HG02943 (cell line): ENCODE results near the gene POLD4.

ENCODE experiments used
- ATAC-seq: cut with Tn5 transposase; IDR thresholded peaks from one replicate; pipeline ENCODE4 v1.9.1; 2021; ENCODE audit warnings: mild to moderate bottlenecking, low read depth, moderate library complexity; ENCODE audit not compliant: unreplicated experiment

The POLD4 gene

GRCh38 chr11:67390947-67391303 is 37.6 kb upstream of the POLD4 start:
- no peak for ATAC-seq

GRCh38 chr11:67389477-67389876 is 36.1 kb upstream of the POLD4 start:
- ATAC-seq: no peak

GRCh38 chr11:67387518-67387917 is 34.2 kb upstream of the POLD4 start:
- ATAC-seq: no peak

GRCh38 chr11:67387069-67387468 is 33.7 kb upstream of the POLD4 start:
- ATAC-seq: no peak

- no peak for ATAC-seq
Measured at GRCh38 chr11:67384851-67385366, 31.6 kb upstream of the POLD4 start.

GRCh38 chr11:67382276-67383136 is 29.2 kb upstream of the POLD4 start:
- no peak for ATAC-seq

- no peak for ATAC-seq
Measured at GRCh38 chr11:67381244-67381972, 28.1 kb upstream of the POLD4 start.

GRCh38 chr11:67379061-67380058 is 26.0 kb upstream of the POLD4 start:
- no peak for ATAC-seq

GRCh38 chr11:67378544-67378943 is 25.2 kb upstream of the POLD4 start:
- ATAC-seq: no peak

- ATAC-seq: no peak
Measured at GRCh38 chr11:67376873-67377808, 23.8 kb upstream of the POLD4 start.

- ATAC-seq: no peak
Measured at GRCh38 chr11:67376063-67376820, 22.9 kb upstream of the POLD4 start.

- no peak for ATAC-seq
Measured at GRCh38 chr11:67375320-67376055, 22.1 kb upstream of the POLD4 start.

- ATAC-seq: no peak
Measured at GRCh38 chr11:67374571-67375281, 21.4 kb upstream of the POLD4 start.

- no peak for ATAC-seq
Measured at GRCh38 chr11:67373648-67374570, 20.6 kb upstream of the POLD4 start.

- ATAC-seq: no peak
Measured at GRCh38 chr11:67372993-67373647, 19.8 kb upstream of the POLD4 start, which contains the start of gene CLCF1. Gene CLCF1 (minus strand): TSS chr11:67373598. CDS start chr11:67373539, 59 bp downstream.
